GM11168 (cell line): ENCODE results near the gene B3GNT9.

Experiments
- in situ Hi-C: fragments of 300-500 bp; cut with MboI; formaldehyde crosslinking; loops from one replicate; pipeline ENCODE4 v1.12.0; 2022; ENCODE audit warnings: low sequenced_read_pairs; ENCODE audit not compliant: unreplicated experiment

B3GNT9 gene

GRCh38 chr16:67186550-67186950, 35.8 kb upstream of the B3GNT9 start:
- in situ Hi-C loops = no loop called here

- in situ Hi-C loops = no loop called here
These were observed 34.9 kb upstream of the B3GNT9 start for GRCh38 chr16:67185651-67186134.

- in situ Hi-C loops = no loop called here
These were observed 34.3 kb upstream of the B3GNT9 start for GRCh38 chr16:67184995-67185650.

DNA sequence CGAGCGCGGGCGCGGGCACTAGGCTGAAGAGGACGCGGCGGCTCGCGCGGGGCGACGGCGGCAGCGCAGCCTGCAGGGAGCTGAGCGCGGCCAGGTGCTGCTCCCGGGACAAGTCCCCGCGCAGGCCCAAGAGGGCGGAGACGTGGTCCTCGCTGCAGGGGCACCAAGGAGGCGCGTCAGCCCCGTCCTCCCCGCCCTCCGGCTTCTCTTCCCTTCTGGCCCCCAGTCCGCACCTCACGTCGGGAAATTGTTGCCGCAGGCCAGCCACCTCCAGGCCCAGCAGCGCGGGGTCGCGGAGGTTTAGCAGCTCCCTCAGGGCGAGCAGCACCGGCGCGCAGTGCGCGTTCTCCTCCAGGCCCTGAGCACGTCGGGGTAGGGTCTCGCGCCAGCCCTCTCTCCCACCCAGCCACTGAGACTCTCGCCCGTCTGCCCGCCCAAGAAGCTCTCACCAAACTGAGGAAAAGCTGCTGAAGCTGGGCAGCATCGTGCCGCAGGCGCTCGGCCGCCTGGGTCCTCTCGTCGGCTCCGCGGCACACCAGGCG, 33.7 kb upstream of the B3GNT9 start:
- in situ Hi-C loops = no loop called here

DNA sequence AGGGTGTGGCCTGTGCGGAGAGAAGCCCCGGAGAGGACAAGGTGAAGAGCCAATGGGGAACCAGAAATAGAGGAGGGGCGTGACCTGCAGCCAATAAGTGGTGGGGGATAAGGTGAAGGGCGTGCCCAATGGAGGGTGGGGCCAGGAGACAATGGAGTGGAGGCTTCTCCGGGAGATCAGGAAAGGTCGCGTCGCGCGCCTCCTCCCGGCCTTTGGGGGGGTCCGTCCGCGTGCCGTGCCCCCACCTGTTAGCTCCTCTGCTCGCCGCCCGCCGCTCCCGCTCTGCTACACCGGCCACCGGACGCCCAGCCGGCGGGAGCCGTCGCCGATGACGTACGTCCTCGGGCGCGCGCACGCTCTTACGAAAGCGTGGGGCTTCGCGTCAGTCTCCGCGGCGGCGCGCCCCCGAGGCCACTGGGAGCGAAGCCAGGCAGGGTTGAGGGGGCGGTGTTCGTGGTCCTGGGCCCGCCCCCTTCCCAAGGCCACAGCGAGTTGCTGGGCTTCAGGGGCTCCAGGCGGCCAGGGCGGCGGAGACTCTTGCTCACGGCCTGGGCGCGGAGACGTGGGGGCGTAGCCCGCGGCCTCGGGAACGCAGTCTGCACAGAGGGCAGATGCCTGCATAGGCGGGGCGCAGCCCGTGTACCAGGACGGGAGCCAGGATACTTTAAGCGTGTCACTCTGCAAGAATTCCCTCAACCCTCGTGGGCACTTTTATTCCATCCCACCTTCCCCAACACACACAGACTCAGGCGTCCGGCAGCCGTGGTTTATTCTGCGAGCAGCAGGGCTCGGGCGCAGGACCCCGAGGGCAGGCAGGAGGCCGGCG, 33.0 kb upstream of the B3GNT9 start, which contains the start of gene MATCAP1:
Gene MATCAP1 (minus strand): TSS at position 337 of the 826 bp plus-strand sequence. CDS start 3,353 bp downstream, outside the sequence.
- in situ Hi-C loops = no loop called here

DNA sequence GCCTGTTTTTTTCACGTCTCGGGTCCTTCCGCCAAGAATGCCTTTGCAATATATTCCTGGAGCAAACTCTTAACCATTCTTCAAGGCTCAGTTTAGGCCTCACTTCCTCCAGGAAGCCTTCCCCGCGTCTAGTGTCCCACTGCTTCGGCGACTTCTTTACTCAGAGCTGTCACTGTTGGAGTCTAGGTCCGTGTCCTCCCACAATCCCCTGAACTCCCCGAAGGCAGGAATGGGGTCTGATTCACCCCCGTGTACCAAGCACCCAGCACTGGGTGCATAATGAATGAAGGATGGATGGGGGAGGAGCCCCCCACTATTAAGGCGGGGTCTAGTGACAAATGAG, 32.5 kb upstream of the B3GNT9 start:
- in situ Hi-C loops = no loop called here

DNA sequence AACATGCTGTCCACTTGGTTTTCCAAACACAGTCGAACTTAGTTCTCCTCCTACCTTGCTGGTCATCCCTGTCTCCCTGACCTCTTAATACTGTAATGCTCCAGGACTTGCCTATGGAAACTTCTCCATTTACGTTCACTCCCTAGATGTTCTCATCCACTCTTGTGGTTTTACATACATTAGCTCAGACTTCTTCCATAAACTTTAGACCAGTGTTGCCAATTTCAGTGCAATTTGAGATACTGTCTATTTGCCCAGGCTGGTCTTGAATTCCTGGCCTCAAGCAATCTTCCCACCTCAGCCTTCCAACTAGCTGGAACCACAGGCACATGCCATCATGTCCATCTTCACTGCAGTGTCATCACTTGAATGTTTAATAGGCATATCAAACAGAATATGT, 31.5 kb upstream of the B3GNT9 start:
- in situ Hi-C loops = no loop called here

DNA sequence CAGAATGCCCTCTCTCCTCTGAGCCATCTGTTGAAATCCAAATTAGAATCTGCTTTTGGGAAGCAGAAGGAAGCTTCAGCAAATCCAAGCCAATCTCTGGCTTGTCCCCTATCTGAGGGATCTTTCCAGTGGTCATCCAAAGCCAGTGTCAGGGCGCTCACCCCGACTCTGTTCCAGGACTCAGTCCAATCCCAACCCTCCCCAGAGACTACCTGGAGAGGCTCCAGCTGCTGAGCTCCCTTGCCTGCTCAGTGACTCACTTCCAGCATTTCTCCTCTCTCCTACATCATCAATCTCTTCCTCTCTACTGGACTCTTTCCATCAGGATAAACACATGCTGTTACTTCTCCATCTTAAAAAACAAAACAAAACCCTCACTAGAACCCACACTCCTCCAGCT, 30.5 kb upstream of the B3GNT9 start:
- in situ Hi-C loops = no loop called here

GRCh38 chr16:67180166-67180565, 29.4 kb upstream of the B3GNT9 start:
- in situ Hi-C loops = no loop called here

DNA sequence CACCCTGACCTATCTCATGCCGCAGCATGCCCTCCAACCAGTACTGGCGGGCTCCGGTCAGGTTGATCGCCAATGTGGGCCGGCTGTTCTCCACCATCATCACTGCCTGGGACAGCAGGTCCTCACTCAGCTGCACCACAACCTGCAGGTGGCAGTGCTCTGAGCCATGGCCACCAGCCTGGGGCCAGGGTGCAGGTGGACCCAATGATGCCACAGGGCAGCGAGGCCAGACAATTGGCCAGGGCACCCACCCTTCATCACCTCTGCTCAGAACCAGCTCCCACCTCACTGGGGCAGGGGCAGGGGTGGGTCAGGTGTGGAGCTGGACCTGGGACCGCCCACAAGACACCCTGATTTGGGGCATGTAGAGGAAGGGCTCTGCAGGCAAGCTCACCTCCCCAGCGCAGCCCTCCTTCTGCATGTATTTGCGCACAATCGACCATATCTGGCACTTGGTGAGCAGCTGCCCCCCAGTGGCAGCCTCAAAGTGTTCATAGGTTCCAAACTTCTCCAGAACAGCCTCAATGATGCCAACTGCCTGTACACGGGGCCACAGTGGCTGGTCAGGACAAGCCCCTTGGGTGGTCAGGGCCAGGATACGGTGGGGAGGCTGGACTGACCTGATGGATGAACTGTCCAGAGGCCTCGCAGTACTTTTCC, 28.8 kb upstream of the B3GNT9 start:
- in situ Hi-C loops = no loop called here

GRCh38 chr16:67177743-67178699, 27.2 kb upstream of the B3GNT9 start:
- in situ Hi-C loops = no loop called here

DNA sequence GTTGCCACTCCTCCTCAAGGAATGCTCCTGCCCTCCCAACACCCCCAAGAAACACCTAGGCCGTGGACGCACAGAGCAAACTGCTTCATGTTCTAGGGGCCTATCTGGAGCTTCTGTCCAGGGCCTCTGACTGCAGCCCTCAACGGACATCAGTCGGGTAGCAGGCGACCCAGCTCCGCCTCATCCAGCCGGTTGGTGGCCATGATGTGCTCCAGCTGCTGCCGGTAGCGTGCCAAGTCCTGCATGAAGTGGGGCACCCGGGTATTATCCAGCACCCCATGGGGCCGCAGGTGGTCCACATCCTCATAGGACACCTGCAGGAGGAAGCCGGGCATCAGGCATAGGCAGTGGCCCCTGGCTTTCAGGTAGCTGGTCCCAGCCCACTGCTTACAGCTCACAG, 25.9 kb upstream of the B3GNT9 start:
- in situ Hi-C loops = no loop called here

- in situ Hi-C loops = no loop called here
These were observed 24.0 kb upstream of the B3GNT9 start for GRCh38 chr16:67174706-67175231.

DNA sequence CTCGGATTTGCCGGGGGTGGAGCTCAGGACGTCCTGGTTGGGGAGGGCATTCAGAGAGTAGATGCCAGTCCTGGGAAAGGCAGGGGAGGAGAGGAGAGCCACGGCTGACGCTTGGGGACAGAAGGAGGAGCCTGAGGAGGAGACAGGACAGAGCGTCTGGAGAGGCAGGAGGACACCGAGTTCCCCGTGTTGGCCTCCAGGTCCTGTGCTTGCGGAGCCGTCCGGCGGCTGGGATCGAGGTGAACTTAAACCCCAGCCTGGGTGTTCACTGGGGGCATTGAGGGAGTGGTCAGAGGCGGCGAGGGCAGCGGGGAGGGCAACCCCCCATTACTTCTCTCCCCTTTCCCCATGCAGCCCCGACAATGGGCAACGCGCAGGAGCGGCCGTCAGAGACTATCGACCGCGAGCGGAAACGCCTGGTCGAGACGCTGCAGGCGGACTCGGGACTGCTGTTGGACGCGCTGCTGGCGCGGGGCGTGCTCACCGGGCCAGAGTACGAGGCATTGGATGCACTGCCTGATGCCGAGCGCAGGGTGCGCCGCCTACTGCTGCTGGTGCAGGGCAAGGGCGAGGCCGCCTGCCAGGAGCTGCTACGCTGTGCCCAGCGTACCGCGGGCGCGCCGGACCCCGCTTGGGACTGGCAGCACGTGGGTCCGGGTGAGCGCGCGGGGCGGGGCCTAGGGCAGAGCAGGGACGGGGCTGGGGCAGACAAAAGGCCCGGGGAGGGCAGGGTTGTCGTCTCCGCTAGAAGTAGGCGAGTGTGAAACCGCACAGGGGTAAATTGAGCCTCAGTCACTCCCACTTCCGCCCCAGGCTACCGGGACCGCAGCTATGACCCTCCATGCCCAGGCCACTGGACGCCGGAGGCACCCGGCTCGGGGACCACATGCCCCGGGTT, 23.3 kb upstream of the B3GNT9 start:
- in situ Hi-C loops = no loop called here

GRCh38 chr16:67173323-67173722, 22.5 kb upstream of the B3GNT9 start:
- in situ Hi-C loops = no loop called here

DNA sequence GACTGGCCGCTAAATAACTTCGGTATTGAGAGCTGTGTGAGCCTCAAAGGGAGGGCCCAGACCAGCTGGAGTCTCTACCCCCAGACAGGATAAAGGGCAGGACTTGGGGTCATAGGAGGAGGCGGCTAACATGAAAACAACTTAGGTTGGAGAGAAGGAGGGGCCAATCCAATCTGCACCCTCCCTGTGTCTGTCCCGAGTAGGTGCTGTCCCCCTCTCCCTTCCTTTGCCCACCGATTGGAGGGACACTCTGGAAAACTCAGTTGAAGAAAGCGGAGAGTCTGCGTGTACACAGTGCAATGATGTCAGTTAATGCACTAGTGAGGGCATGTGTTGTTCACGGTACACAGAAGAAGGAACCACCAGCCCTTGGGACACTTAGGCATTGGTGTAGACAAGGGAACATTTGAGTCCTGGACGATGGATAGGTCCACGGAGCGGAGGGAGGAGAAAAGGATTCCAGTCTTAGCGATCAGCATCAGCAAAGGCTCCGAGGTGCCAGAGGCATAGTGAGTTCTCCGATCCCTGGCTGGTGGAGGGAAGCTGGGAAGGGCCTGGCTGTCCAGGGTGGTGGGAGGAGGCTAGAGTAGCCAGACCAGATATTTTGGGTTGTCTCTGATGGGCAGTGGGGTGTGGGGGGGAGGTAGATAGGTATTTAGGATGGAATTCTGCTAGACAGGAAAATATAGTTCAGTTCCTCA, 20.3 kb upstream of the B3GNT9 start:
- in situ Hi-C loops = no loop called here

DNA sequence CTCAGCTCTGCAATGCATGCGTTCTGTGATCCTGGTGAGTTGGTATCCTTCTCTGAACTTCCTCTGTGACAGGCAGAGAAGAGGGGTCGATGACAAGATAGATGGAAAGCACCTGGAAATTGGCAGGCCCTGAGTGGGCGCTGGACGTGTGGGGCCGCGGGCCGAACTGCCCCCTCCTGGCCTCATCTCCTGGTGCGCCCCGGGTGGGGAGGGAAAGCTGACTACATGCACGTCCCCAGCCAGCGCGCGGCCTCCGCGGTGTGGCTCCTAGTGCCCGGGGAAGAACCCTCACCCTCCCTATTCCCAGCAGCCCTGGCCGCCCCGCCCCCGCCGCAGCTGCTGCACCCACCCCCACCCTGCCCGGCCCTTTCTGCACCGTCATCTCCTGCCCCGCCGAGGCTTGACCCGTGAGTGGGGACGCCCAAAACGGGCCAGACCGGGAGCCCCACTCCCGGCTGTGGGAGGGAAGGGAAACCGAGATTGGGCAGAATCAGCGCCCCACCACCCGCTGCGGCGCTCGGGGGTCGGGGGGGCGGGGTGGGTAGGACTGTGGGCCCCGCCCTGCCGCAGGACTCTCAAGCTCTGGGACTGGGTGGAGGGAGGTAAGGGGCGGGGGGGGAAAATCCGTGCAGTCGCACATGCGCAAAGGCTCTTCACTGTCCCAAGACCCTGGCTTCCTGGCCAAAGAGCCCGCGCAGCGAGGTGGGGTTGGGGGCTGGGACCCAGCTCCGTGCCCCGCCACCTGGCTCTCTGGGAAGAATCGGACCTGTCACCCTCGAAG, 19.6 kb upstream of the B3GNT9 start, which contains the start of gene NOL3:
Gene NOL3 (plus strand): TSS at position 371 of the 781 bp plus-strand sequence.
- in situ Hi-C loops = no loop called here
